GM12872 (cell line): Measurements from ENCODE around the gene SRP72.

Experiments
- CTCF ChIP-seq: IDR thresholded peaks from 3 replicates; pipeline ENCODE4 v1.5.1; 2011; ENCODE audit warnings: low read depth, mild to moderate bottlenecking, low read length, moderate library complexity; ENCODE audit not compliant: insufficient read depth

Gene SRP72

DNA sequence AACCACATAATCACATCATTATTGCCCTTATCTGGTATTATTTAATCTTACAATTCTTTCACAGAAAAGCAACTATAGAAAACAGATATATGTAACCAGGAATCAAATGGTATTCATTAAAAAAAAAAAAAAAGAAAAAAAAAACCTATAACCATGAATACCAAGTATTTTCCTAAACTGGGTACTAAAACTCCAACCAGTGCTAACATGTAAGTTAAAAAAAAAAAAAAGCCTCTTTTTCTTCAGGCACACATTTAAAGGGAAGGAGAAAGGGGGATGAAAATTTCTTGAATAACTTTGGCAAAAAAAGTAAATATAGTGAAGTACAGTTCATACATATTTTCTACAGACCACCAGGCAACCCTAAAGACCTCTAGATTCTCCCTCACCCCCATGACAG is 34.1 kb upstream of the SRP72 start:
- TF ChIP-seq CTCF: no peak

- TF ChIP-seq CTCF: no peak
Observed at GRCh38 chr4:56434599-56435139, 32.7 kb upstream of the SRP72 start.

DNA sequence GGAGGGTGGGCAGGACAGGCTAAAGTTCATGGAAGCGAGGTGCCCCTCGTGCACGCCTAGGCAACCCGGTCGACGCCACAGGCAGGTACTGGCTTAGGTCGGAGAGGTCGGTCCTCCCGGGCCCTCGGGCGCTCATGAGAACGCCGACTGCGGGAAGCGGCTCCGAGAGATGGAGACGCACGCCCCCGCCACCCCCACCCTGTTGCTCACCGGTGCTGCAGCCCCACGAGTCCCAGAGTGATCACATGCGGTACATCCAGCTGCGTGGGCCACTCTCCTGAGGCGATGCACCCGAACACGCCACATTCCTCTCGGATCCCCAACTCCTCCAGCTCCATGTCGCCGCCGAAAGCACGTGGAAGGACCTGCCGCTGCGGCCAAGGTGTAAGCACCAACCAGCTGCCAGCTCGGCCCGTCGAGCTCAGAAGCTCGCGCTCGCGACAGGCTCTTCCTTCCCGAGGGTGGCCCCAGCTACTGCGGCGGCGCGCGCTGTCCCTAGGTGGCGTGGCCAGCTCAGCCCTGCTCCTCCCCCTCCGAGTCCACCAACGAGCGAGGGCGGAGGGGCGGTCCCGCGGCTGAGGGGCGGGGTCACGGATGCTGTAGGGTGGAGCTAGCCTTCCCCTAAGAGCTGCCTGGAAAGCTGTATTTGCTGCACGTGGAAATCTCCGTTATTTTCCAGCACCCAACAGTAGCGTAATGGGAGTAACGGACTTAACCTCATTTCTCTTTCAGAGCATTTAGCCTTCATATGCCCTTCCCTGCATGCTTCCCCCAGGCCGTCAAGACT is 32.1 kb upstream of the SRP72 start, which contains the start of gene PPAT:
Gene PPAT (minus strand): TSS at position 476 of the 787 bp plus-strand sequence. CDS start 138 bp downstream, at position 338.
- no peak for TF ChIP-seq CTCF

DNA sequence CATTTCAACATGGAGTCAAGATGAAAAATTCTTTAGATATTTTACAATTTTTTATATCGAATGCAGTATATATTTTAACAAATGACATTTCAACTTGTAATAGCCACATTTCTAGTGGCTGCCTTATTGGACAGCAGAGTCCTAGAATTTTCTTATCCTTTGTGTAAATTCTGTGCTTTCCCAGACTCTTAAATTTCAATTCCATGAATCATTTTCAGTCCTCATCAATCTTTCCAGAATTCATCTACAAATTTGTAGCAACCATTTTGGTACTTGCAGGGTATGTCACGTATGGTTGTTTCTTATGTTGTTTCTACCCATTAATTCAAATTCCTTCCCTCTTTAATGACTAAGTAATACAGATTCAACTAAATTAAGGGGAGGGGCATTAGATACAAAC is 28.7 kb upstream of the SRP72 start:
- TF ChIP-seq CTCF: no peak

DNA sequence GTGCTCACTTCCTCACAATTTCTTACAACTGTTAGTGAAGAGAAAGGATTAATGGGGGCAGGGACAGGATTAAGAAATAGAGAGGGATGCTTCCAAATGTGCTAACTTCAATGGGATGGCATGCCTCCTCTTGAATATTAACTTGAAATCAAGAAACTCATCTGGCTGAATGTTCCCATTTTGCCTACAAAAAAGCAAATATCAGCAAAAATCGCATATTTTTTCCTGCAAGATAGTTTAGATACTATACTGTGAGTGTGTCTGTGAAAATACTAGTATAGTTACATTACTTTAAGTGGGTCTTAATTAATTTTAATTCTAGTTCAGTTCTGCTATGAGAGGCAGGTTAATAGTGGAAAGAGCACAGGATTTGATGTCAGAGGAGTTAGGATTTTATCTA is 26.4 kb upstream of the SRP72 start:
- no peak for TF ChIP-seq CTCF

GRCh38 chr4:56444719-56445118 is 22.7 kb upstream of the SRP72 start:
- no peak for TF ChIP-seq CTCF

GRCh38 chr4:56445699-56446098 is 21.7 kb upstream of the SRP72 start:
- no peak for TF ChIP-seq CTCF
